CD1c-positive myeloid dendritic cell (primary cell): ENCODE results near the gene ZNF618.

Experiments used
- DNase-seq: peaks from one replicate; pipeline ENCODE4 v3.0.0-alpha.2; 2016; ENCODE audit errors: extremely low spot score

Gene ZNF618

GRCh38 chr9:114001410-114001685 is 125.2 kb downstream of the ZNF618 start:
- DNase-seq = no peak

- no peak for DNase-seq
These were observed 125.7 kb downstream of the ZNF618 start for GRCh38 chr9:114001794-114002261.

- no peak for DNase-seq
These were observed 126.3 kb downstream of the ZNF618 start for GRCh38 chr9:114002271-114002985.

DNA sequence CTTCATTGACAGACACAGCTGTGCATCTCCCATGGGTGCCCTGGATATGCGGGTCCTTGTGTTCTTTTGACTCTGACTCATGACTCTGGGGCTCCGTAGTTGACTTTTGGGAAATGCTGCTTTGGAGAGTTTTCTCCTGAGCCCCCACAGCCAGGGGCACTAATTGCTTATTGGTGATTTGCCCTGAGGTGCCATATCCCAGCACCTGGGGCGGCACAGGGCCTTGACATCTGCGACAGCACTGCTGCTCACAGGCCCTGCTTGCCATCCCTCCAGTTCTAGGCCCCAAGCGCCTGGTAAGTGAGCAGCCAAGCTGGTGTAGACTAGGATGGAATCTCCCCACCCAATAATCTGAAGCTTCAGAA is 126.9 kb downstream of the ZNF618 start:
- DNase-seq = no peak

GRCh38 chr9:114003351-114003750 is 127.2 kb downstream of the ZNF618 start:
- DNase-seq = no peak

DNA sequence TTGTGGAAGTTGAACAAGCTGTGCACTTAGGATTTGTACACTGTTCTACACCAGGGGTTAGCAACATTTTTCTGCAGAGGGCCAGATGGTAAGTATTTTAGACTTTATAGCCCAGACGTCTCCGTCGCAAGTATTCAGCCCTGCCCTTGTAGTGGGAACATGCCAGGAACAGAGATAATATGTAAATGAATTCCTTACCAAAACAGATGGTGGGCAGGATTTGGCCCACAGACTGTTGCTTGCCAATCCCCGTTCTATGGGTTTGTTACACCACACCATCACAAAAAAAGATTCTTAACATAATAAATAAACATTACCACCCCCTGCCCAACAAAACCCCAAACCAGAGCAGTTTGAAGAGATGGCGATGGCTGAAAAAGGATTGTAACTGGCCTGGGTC is 127.6 kb downstream of the ZNF618 start:
- DNase-seq = no peak

DNA sequence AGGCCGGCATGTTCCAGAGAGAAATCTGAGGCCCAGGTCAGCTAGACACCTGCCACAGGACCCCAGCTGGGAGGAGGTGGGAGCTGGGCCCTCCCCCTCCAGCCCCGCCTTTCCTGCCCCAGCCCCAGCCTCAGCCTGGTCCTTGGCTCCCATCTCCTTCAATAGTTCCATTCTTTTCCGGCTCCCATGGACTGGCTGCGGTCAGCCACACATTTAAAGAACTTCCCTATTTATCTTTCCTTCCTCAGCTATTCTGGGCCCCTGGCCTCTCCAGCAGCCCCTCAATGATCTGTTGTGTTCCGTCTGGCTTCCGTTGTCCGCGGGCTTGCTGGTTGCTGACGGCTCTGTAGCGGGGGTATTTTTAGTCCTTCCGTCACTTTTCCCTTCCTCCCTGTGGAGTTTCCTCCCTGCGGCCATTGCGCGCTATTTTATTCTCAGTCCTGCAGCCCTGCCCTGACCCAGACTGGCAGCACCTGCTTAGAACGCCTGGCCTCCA is 128.2 kb downstream of the ZNF618 start:
- DNase-seq = peak; percentile 2

- DNase-seq = no peak
These were observed 129.5 kb downstream of the ZNF618 start for GRCh38 chr9:114005371-114006154.

DNA sequence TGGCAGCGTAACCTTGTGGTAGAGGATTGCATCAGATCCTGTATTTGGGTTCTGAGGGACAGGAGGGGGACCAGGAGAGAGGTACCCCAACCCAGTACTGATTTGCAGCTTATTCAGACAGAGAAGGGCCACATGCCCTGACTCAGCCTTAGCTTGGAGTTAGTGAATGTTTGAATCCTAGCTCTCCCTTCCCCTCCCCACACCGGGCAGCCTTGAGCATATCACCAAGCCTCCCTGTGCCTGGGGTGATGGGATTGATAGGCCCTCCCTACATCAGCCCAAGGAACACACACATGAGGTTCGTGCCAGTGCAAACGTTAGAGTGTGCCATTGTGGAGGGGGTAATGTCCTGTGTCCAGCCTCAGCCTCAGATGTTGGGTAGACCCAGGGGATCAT is 130.0 kb downstream of the ZNF618 start:
- no peak for DNase-seq

- DNase-seq = no peak
These were observed 131.0 kb downstream of the ZNF618 start for GRCh38 chr9:114006931-114007691.

DNA sequence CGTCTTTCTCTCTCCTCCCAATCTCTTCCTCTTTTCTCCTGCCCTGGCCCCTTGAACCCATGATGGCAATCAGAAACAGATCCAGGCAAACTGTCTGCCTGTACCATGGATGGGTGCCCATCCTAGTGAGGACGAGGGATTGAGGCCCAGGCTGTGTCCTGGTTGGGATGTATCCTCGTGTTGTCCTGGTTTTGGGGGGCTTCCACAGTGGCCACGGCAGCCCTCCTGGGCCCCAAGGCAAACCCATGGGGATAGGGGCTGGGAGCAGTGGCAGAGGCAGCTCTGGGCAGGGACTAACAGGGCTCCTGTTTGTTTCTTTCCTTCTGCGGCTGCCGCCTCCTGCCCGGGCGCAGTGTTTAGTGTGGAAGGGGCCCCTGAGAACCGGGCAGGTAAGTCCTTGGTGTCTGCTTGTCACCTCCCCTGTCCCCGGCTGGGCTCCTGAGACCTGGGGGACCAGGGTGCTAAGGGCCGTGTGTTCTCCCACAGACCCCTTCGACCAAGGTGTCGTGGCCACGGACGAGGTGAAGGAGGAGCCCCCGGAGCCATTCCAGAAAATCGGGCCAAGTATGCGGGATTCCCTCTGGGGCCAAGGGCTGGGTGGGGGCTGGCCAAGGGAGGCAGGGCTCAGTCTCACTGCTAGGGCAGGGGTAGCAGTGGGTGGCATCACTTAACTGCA is 132.0 kb downstream of the ZNF618 start:
- DNase-seq = no peak

- no peak for DNase-seq
These were observed 132.7 kb downstream of the ZNF618 start for GRCh38 chr9:114008667-114009410.

GRCh38 chr9:114011313-114011712 is 135.2 kb downstream of the ZNF618 start:
- DNase-seq = no peak

DNA sequence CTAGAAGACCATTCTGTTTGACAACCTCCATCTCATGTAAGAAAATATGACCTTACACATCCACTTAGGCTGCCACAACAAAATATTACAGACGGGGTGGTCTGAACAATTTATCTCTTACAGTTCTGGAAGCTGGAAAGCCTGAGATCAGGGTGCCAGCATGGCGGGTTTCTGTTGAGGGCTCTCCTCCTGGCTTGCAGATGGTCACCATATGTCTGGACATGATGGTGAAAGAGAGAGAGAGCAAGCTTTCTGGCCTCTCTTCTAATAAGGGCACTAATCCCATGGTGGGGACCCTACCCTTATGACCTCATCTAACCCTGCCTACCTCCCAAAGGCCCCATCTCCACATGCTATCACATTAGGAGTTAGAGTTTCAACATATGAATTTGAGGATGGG is 136.0 kb downstream of the ZNF618 start:
- DNase-seq = no peak

GRCh38 chr9:114014044-114014443 is 137.9 kb downstream of the ZNF618 start:
- no peak for DNase-seq

DNA sequence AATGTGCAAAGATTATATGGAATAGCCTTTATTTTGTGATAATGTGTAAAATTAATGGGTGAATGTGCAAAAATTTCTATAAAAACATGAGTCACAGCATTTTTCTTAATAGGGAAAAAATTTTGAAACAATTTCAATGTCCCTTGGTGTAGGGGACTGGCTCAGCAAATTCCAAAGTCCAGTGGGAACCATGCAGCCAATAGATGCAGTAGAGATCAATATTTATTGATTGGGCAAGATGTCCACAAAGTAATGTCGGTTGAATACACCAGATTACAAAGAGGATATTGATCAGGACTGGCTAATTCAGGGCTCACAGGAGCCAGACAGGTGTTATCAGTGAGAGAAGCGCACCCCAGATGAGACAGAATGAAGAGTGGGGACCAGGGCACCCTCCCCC is 139.5 kb downstream of the ZNF618 start:
- no peak for DNase-seq

DNA sequence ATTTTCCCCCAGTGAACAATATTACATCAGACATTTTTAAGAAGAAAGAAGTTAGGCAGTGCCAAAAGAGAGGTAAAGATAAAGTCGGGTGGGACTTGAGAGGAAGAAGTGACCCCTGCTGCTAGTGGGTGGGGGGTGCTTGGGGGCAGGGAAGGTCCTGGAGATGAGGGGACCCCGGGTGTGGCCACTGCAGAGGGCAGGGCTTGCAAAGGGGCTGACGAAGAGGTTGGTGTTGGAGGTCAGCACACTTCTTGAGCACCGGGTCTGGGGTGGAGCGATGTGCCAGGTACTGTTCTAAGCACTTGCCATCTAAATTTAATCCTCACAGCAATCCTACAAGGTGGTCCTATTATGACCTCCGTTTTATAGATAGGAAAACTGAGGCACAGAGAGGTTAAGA is 140.0 kb downstream of the ZNF618 start:
- no peak for DNase-seq

DNA sequence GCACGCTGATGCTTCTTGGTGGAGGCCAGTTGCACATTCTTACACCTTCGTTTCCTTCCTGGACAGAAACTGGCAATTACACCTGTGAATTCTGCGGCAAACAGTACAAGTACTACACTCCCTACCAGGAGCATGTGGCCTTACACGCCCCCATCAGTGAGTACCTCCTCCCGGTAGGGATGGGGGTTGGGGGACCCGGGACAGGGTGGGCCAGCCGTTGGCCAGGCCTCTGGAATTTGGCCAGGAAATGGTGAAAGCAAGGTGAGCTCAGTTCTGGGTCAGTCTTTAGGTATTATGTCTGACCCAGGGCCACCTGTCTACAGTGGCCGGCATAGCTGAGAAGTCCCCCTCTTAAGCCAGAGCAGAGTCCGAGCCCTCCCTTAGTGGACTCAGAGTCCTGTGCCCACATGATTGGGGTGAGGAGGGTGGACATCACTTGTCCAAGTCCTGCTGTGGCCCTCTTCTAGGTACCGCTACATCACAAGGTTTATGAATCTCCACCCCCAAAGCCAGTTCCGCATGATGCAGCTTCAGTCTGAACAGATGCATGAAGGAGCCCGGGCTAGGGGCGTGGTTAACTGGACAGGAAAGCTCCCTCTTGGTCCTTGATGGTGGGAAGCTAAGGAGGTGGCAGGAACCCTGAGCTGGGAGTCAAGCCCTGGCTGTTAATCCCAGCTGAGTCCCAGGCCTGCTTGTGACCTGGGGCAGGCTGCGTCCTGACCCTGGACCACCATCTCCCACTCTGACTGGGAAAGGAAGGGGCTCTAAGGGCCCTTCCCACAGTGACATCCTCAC is 140.7 kb downstream of the ZNF618 start:
- no peak for DNase-seq

DNA sequence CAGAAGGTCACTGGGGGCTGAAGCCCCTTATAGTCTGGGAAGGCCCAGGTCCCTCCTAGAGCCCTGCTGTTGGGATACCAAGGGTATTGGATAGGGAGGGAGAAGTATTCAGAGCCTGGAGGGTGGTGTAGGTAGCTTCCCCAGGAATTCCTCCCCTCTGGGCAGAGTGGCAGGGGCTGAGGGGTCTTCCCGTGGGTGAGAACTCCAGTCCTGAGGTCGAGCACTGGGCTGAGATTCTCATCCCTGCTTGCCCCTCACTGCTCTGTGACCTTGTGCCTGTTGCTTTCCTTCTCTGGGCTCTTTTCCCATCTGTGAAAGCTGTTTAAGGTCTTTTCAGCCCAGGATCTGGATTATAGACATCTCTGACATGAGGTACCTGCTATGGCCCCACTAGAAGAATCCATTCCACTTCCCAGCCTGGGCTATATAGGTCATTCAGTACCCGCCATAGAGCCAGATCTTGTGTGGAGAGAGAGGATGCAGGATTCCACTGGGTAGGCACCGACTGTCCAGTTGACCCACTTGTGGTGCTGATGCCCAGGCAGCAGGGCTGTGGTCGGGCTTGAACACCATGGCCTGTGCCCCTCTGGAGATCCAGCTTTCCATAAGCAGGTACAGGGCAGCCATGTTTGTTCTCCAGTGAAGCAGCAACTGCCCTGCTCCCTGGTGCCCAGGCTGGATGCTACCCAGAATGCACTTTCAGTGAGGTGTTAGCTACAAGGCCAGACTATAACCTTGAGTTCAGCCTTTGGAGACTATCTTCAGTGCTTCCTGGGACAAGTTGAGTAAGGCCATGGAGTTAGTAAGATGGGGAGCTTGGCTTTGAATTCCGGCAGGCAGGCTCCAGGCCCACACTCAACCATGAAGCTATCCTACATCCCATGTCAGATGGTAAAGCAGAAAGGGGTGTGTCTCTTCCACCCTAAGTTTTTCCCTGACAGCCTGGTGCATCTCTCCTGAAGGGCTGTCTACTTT is 141.9 kb downstream of the ZNF618 start:
- no peak for DNase-seq
